MM.1S (cell line): ENCODE data around the gene TGFA.

ENCODE experiments used
- DNase-seq: peaks from one replicate; pipeline ENCODE4 v3.0.0-alpha.2; 2015
- H2AFZ ChIP-seq: fragments of 300-600 bp; sonication (generic); 2 replicates; pipeline ENCODE4 v1.6.0; 2016; ENCODE audit warnings: antibody characterized with exemption, low read length
- H3F3A ChIP-seq: fragments of 300-600 bp; sonication (generic); 2 replicates; pipeline ENCODE4 v1.6.1; 2016; ENCODE audit warnings: mild to moderate bottlenecking, antibody characterized with exemption, low read length, moderate library complexity, mixed read lengths; ENCODE audit not compliant: insufficient read depth
- H3K27ac ChIP-seq: fragments of 300-600 bp; sonication (generic); 2 replicates; pipeline ENCODE4 v1.5.1; 2016; ENCODE audit warnings: mild to moderate bottlenecking, low read length
- H3K27me3 ChIP-seq: fragments of 300-600 bp; sonication (generic); replicated peaks from 2 replicates; pipeline ENCODE4 v1.6.0; 2016; ENCODE audit warnings: low read length; ENCODE audit not compliant: insufficient read depth
- H3K36me3 ChIP-seq: fragments of 300-600 bp; sonication (generic); replicated peaks from 2 replicates; pipeline ENCODE4 v1.6.1; 2016; ENCODE audit warnings: mild to moderate bottlenecking, low read length, mixed read lengths; ENCODE audit not compliant: insufficient read depth
- H3K4me1 ChIP-seq: fragments of 300-600 bp; sonication (generic); 2 replicates; pipeline ENCODE4 v1.6.1; 2016; ENCODE audit warnings: low read length, mixed read lengths
- H3K4me2 ChIP-seq: fragments of 300-600 bp; sonication (generic); 2 replicates; pipeline ENCODE4 v1.6.0; 2016; ENCODE audit warnings: low read depth, low read length
- H3K4me3 ChIP-seq: fragments of 300-600 bp; sonication (generic); 2 replicates; pipeline ENCODE4 v1.5.1; 2016; ENCODE audit warnings: low read length, mixed read lengths
- H3K79me2 ChIP-seq: fragments of 300-600 bp; sonication (generic); 2 replicates; pipeline ENCODE4 v1.6.1; 2016; ENCODE audit warnings: mixed run types, low read length, mixed read lengths
- H3K9ac ChIP-seq: fragments of 300-600 bp; sonication (generic); 2 replicates; pipeline ENCODE4 v1.6.1; 2016; ENCODE audit warnings: low read length, mixed read lengths
- H3K9me2 ChIP-seq: fragments of 300-600 bp; sonication (generic); replicated peaks from 2 replicates; pipeline ENCODE4 v1.6.1; 2016; ENCODE audit warnings: mild to moderate bottlenecking, low read length, mixed read lengths; ENCODE audit not compliant: insufficient read depth
- H3K9me3 ChIP-seq: fragments of 300-600 bp; sonication (generic); replicated peaks from 2 replicates; pipeline ENCODE4 v1.6.1; 2016; ENCODE audit warnings: mild to moderate bottlenecking, low read length, mixed read lengths; ENCODE audit not compliant: insufficient read depth
- H4K20me1 ChIP-seq: fragments of 300-600 bp; sonication (generic); 2 replicates; pipeline ENCODE4 v1.6.1; 2016; ENCODE audit warnings: mild to moderate bottlenecking, low read length, moderate library complexity, mixed read lengths; ENCODE audit not compliant: insufficient read depth
- EZH2 ChIP-seq: fragments of 300-600 bp; sonication (generic); optimal IDR thresholded peaks from 2 replicates; pipeline ENCODE3; 2017; ENCODE audit warnings: low read depth, mild to moderate bottlenecking, antibody characterized with exemption, low read length, mixed read lengths
- EZH2phosphoT487 ChIP-seq: fragments of 300-600 bp; sonication (generic); IDR thresholded peaks from 2 replicates; pipeline ENCODE4 v1.6.1; 2018; ENCODE audit warnings: antibody characterized with exemption, low read length
- TF ChIP-seq, protein P1 (sequence below): fragments of 300-600 bp; sonication (generic); IDR thresholded peaks from 2 replicates; pipeline ENCODE4 v1.5.1; 2016; ENCODE audit warnings: antibody characterized with exemption, low read length, mixed read lengths

Gene TGFA

DNA sequence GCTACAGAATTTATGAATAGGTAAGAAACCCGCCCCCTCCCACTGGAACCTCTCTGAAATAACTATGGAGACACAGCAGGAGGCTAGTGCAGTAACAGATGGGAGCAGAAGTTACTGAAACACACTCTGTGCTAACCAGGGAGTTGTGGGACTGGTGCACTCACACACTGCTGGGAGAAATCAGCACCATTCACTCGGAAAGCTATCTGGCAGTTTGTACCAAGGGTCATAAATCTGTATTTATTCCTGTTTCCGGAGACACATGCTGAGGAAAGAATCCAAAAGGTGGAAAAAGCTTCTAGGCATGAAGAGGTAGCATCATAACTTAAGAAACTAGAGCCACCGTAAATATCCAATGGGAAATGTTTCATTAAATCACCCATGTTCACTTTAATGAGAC is 39.9 kb downstream of the TGFA start:
- no peaks in the 10 kb centered on the region for H3K9me2 ChIP-seq
- no peak overlapping the region for H3K4me3 ChIP-seq
- H3F3A ChIP-seq = no peaks in the 10 kb centered on the region
- 0 out of 2 replicates have a peak, but pooled peaks cover 4% of the 10 kb centered on the region for H3K79me2 ChIP-seq
- H3K27ac ChIP-seq = no peak overlapping the region
- H3K4me2 ChIP-seq = no peak overlapping the region
- H2AFZ ChIP-seq = no peak overlapping the region
- no peaks in the 10 kb centered on the region for H3K36me3 ChIP-seq
- H4K20me1 ChIP-seq = no peaks in the 10 kb centered on the region
- no peak overlapping the region for H3K9ac ChIP-seq
- DNase-seq = no peak
- H3K4me1 ChIP-seq = 0 out of 2 replicates have a peak, but pooled peaks cover 7% of the 10 kb centered on the region
- TF ChIP-seq EZH2phosphoT487 (no peak), EZH2 (no peak)
- TF ChIP-seq, protein P1, sequence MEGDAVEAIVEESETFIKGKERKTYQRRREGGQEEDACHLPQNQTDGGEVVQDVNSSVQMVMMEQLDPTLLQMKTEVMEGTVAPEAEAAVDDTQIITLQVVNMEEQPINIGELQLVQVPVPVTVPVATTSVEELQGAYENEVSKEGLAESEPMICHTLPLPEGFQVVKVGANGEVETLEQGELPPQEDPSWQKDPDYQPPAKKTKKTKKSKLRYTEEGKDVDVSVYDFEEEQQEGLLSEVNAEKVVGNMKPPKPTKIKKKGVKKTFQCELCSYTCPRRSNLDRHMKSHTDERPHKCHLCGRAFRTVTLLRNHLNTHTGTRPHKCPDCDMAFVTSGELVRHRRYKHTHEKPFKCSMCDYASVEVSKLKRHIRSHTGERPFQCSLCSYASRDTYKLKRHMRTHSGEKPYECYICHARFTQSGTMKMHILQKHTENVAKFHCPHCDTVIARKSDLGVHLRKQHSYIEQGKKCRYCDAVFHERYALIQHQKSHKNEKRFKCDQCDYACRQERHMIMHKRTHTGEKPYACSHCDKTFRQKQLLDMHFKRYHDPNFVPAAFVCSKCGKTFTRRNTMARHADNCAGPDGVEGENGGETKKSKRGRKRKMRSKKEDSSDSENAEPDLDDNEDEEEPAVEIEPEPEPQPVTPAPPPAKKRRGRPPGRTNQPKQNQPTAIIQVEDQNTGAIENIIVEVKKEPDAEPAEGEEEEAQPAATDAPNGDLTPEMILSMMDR = no peak
- H3K27me3 ChIP-seq = no peaks in the 10 kb centered on the region
- no peaks in the 10 kb centered on the region for H3K9me3 ChIP-seq

DNA sequence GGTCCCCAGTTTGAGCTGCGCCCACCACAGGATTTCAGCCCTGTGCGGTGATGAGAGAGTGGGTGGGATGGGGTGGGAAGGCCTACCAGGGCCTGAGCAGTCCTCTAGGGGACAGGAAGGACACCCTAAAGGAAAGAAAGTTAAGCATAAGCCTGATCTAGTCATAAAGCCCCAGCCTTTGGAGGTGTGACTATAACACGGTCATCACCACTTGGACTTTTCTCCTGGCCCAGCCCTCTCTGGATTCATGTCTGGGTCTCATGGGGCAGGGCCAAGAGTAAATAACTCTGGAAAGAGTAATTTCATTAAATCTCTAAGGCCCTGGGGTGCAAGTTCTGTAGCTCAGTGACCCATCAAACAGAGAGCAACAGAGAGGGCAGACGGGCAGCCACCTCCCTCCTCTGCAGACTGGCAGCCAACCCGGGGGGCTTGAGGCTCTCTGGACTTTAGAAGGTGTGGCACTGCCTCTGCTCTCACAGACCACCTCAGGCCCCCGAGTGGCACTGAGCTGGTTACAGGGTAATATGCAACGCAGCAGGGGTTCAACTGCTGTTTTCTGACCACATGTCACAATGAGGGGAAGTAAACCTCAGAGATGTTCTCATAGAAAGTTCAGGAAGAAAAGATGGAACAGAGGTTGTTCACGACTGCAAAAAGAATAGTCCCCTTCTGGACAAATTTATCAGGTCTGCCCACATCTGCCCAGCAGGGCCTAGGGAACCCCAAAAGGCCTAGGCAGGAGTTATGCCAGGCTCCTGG is 41.5 kb downstream of the TGFA start:
- Histone ChIP-seq H3F3A (no peaks in the 10 kb centered on the region), H3K4me3 (no peak overlapping the region), H3K9me3 (no peaks in the 10 kb centered on the region), H3K79me2 (no peaks in the 10 kb centered on the region), H3K27ac (no peak overlapping the region), H3K9me2 (no peaks in the 10 kb centered on the region), H4K20me1 (no peaks in the 10 kb centered on the region), H3K4me1 (0 out of 2 replicates have a peak, but pooled peaks cover 3% of the 10 kb centered on the region), H3K4me2 (no peak overlapping the region), H2AFZ (no peak overlapping the region), H3K36me3 (no peaks in the 10 kb centered on the region), H3K27me3 (no peaks in the 10 kb centered on the region), H3K9ac (no peak overlapping the region)
- DNase-seq = no peak
- TF ChIP-seq EZH2phosphoT487 (no peak), EZH2 (no peak)
- TF ChIP-seq, protein P1 = no peak

GRCh38 chr2:70510313-70510712 is 43.3 kb downstream of the TGFA start:
- H3K9ac ChIP-seq = no peak overlapping the region
- no peak for DNase-seq
- H3K9me2 ChIP-seq = no peaks in the 10 kb centered on the region
- H3F3A ChIP-seq = no peaks in the 10 kb centered on the region
- no peak overlapping the region for H3K4me2 ChIP-seq
- H4K20me1 ChIP-seq = no peaks in the 10 kb centered on the region
- H3K4me1 ChIP-seq = peaks cover 3% of the 10 kb centered on the region; the same call in 1 of the 2 replicates
- no peaks in the 10 kb centered on the region for H3K79me2 ChIP-seq
- no peak overlapping the region for H3K27ac ChIP-seq
- TF ChIP-seq, protein P1 = no peak
- TF ChIP-seq EZH2phosphoT487 (no peak), EZH2 (no peak)
- H3K27me3 ChIP-seq = no peaks in the 10 kb centered on the region
- no peaks in the 10 kb centered on the region for H3K36me3 ChIP-seq
- H3K4me3 ChIP-seq = no peak overlapping the region
- H3K9me3 ChIP-seq = no peaks in the 10 kb centered on the region
- H2AFZ ChIP-seq = no peak overlapping the region
